ENCODE measurements around the gene TSPEAR. TPM values are rescaled to one million over a fixed set of nuclear protein-coding genes. Genes with fewer than 3 reads are reported as not detected.

TSPEAR gene
- total and polyA plus RNA-seq, 10 donors, result 0.02 to 0.22 (median 0.03) TPM; not detected in 7

DNA sequence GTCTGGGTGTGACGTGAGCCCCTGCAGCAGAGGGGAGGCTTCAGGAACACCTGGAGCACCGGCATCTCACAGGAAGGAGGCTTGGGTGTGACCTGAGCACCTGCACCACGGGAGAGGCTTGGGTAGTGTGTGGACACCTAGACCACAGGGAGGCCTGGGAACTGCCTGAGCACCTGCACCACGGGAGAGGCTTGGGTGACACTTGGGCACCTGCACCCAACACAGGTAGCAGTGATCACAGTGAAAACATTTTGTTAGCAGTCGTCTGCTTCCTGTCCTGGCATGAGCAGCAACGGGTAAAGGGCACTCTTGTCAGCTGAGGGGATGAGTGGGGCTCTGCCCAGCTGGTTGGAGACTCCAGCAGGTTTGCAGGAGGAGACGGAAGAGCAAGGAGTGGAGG lies 233.7 kb downstream of the TSPEAR start:
- H3K36me3 ChIP-seq, result no peaks in the 10 kb centered on the region
- intact Hi-C loops (cut with DNase I; ENCODE audit: low total_unique reads), result no loop called here
- no peak overlapping the region for H3K4me3 ChIP-seq
- 67 to 78% (median 71%) methylated on average over 4 to 7 of the region's 7 CpGs for WGBS, 5 donors
- H3K27me3 ChIP-seq (replicated peaks in 1 of 7), result peaks cover 0 to 5% (median 0%) of the 10 kb centered on the region in 7 donors
- no peaks in the 10 kb centered on the region for H3K9me3 ChIP-seq
- no peak for TF ChIP-seq POLR2AphosphoS5 (IDR thresholded peaks at IDR 0.05)
- peaks cover 0 to 9% (median 0%) of the 10 kb centered on the region in 6 donors for H3K4me1 ChIP-seq
- no peak overlapping the region for H3K27ac ChIP-seq
- DNase-seq, result peak; percentile 53

DNA sequence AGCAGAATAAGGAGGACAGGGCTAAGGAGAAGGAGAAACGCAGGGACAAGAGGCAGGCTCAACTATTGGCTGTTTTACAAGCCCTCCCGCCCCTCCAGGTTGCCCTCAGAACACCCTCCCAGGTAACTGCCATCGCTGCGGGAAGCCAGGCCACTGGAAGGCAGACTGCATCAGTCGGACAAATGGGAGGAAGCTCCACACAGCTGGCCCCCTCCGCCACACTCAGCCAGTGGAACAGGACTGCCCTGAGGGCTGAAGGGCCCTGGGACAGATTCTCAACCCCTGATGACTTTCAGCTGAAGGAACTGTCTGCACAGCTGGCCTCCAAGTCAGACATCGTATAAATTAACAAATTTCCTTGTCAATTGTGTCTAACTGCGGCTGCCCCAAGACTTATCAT lies 234.2 kb downstream of the TSPEAR start:
- intact Hi-C loops (cut with DNase I; ENCODE audit: low total_unique reads), result no loop called here
- H3K27me3 ChIP-seq (replicated peaks in 1 of 7), result peaks cover 0 to 5% (median 0%) of the 10 kb centered on the region in 7 donors
- no peak overlapping the region for H3K4me3 ChIP-seq
- TF ChIP-seq POLR2A (IDR thresholded peaks at IDR 0.05) (no peak), POLR2AphosphoS5 (IDR thresholded peaks at IDR 0.05) (no peak)
- TF ChIP-seq, protein P1, sequence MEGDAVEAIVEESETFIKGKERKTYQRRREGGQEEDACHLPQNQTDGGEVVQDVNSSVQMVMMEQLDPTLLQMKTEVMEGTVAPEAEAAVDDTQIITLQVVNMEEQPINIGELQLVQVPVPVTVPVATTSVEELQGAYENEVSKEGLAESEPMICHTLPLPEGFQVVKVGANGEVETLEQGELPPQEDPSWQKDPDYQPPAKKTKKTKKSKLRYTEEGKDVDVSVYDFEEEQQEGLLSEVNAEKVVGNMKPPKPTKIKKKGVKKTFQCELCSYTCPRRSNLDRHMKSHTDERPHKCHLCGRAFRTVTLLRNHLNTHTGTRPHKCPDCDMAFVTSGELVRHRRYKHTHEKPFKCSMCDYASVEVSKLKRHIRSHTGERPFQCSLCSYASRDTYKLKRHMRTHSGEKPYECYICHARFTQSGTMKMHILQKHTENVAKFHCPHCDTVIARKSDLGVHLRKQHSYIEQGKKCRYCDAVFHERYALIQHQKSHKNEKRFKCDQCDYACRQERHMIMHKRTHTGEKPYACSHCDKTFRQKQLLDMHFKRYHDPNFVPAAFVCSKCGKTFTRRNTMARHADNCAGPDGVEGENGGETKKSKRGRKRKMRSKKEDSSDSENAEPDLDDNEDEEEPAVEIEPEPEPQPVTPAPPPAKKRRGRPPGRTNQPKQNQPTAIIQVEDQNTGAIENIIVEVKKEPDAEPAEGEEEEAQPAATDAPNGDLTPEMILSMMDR (IDR thresholded peaks at IDR 0.05 in 8 of 11, conservative IDR thresholded peaks at IDR 0.05 in 3 of 11), result no peak
- no peak overlapping the region for H3K27ac ChIP-seq
- DNase-seq, result peak; percentile 45
- H3K36me3 ChIP-seq, result no peaks in the 10 kb centered on the region
- H3K9me3 ChIP-seq, result no peaks in the 10 kb centered on the region
- peaks cover 0 to 9% (median 0%) of the 10 kb centered on the region in 6 donors for H3K4me1 ChIP-seq
- WGBS, 5 donors, result 75 to 87% (median 81%) methylated on average over 7 to 8 of the region's 8 CpGs

DNA sequence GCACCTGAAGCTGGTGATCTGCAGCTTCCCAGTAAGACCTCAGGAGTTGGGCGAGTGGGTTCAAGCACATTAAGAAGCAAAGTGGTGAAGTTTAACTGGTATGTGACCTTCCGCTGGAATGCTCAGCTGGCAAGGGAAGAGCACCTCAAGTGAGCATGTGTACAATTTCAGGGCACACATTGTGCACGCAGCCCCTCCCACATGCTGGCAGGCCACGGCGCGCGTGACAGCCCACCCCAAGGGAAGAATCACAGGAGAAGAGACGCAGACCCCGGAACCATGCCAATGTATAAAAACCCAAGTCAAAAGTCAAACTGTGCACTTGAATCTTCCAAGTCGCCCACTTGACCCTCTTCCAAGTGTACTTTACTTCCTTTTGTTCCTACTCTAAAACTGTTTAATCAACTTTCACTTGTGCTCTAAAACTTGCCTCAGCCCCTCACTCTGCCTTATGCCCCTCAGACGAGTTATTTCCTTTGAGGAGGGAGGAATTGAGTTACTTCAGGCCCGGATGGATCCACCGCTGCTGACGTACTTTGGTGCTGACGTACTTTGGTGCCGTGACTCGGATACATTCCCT lies 236.0 kb downstream of the TSPEAR start:
- no peak for TF ChIP-seq POLR2AphosphoS5 (IDR thresholded peaks at IDR 0.05)
- TF ChIP-seq POLR2A (IDR thresholded peaks at IDR 0.05), result no peak
- TF ChIP-seq, protein P1 (IDR thresholded peaks at IDR 0.05 in 8 of 11, conservative IDR thresholded peaks at IDR 0.05 in 3 of 11), result no peak
- Histone ChIP-seq H3K4me3 (no peak overlapping the region), H3K9me3 (no peaks in the 10 kb centered on the region), H3K36me3 (no peaks in the 10 kb centered on the region), H3K27ac (no peak overlapping the region), H3K27me3 (replicated peaks in 1 of 7) (no peaks in the 10 kb centered on the region), H3K4me1 (peaks cover 0 to 9% (median 0%) of the 10 kb centered on the region in 6 donors)
- intact Hi-C loops (cut with DNase I; ENCODE audit: low total_unique reads), result no loop called here
- 75 to 84% (median 80%) methylated on average over 17 of the region's 17 CpGs for WGBS, 5 donors
- DNase-seq, result no peak

DNA sequence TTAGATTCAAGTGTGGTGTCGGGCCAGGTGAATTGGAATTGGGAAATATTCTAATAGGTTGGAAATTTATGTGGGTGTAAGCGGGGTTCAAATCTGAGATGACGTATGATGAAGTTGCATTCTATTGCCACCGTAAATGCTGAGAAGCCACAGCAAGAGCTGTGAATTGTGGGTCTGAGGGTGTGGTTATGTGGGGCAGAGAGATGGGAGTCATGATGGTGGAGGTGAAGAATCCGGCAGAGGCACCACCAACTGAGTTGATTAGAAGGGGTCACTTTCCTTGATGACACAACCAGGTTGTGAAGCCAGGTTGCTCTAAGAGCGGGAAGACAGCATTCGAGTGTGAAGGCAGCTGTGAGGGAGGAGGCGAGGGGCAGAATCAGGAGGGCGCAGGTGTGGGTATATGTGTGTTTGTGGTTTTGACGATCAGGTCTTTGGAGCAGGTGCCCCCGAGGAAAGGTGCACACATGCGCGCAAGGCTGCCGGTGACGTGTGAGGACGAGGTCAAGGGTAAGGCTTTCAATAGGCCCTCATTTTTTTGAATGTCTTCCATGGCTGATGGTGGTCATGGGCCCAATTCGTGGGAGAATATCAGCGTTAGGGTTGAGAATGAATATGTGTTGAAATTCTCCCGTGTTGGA lies 237.3 kb downstream of the TSPEAR start:
- H3K9me3 ChIP-seq, result no peaks in the 10 kb centered on the region
- no peak overlapping the region for H3K4me3 ChIP-seq
- no peak overlapping the region for H3K27ac ChIP-seq
- no peaks in the 10 kb centered on the region for H3K4me1 ChIP-seq
- H3K27me3 ChIP-seq (replicated peaks in 1 of 7), result no peaks in the 10 kb centered on the region
- TF ChIP-seq POLR2AphosphoS5 (IDR thresholded peaks at IDR 0.05) (no peak), POLR2A (IDR thresholded peaks at IDR 0.05) (no peak)
- TF ChIP-seq, protein P1 (IDR thresholded peaks at IDR 0.05 in 8 of 11, conservative IDR thresholded peaks at IDR 0.05 in 3 of 11), result no peak
- WGBS, 5 donors, result 85 to 90% (median 89%) methylated on average over 18 to 19 of the region's 19 CpGs
- no peaks in the 10 kb centered on the region for H3K36me3 ChIP-seq
- intact Hi-C loops (cut with DNase I; ENCODE audit: low total_unique reads), result no loop called here
- DNase-seq, result no peak

Measured in spleen (tissue), 11 donors.